K562 (cell line): Measurements from ENCODE around the gene MEA1. TPM values are rescaled to one million over a fixed set of nuclear protein-coding genes. Genes with fewer than 3 reads are reported as not detected.

Experiments used
- BRD4 ChIP-seq: fragments of 200-600 bp; sonication (generic); IDR thresholded peaks from 2 replicates; pipeline ENCODE4 v1.6.1; 2017; ENCODE audit warnings: inconsistent platforms
- CXXC5 ChIP-seq: fragments of 250-450 bp; sonication (Bioruptor Pico); IDR thresholded peaks from 2 replicates; pipeline ENCODE4 v1.8.0; 2022; ENCODE audit warnings: inconsistent platforms, mild to moderate bottlenecking, moderate library complexity
- DMBX1 ChIP-seq: fragments of 250-450 bp; sonication (Bioruptor Pico); IDR thresholded peaks from 2 replicates; pipeline ENCODE4 v1.8.0; 2022; ENCODE audit warnings: inconsistent platforms, mild to moderate bottlenecking, moderate library complexity, borderline replicate concordance
- HMGN3 ChIP-seq: IDR thresholded peaks from 2 replicates; pipeline ENCODE4 v1.6.1; 2011; ENCODE audit warnings: borderline replicate concordance, low read depth, mild to moderate bottlenecking, mixed read lengths, low read length; ENCODE audit not compliant: insufficient read length; ENCODE audit errors: extremely low read depth
- ZFPM2 ChIP-seq: fragments of 250-450 bp; sonication (Bioruptor Pico); IDR thresholded peaks from 2 replicates; pipeline ENCODE4 v1.5.1; 2022; ENCODE audit warnings: mild to moderate bottlenecking
- polyA plus RNA-seq, 8 experiments: library from polyadenylated mRNA; depleted of rRNA in 4 of 8; stranded (reverse) in 5 of 8; unstranded in 3 of 8; fragments of >200 nt; fragmentation: Nextera tagmentation in 2 of 8; fragmentation: Illumina TruSeq in 1 of 8; extraction: Ambion mirVana in 2 of 8; extraction: Trizol in 1 of 8; gene quantifications; 2 replicates each; pipeline versions ENCODE4 v1.2.1 to v1.2.3, GENCODE V29; 2011 to 2014; ENCODE audit warnings: inconsistent platforms in 1 of 8, missing spikeins in 1 of 8
- total RNA-seq, 7 experiments: library from RNA; depleted of rRNA in 6 of 7; stranded (reverse); fragments of >200 nt in 6 of 7; fragmentation: Illumina TruSeq in 2 of 7; extraction: Trizol in 2 of 7; gene quantifications; 2 replicates each; pipeline versions ENCODE4 v1.2.1 to v1.2.3, GENCODE V29; 2011 to 2021; ENCODE audit warnings: low replicate concordance in 1 of 7
- TF ChIP-seq, protein P1 (sequence below): sonication (generic); formaldehyde crosslinking; IDR thresholded peaks from 2 replicates; pipeline ENCODE4 v1.8.0; 2022; ENCODE audit warnings: missing genetic modification reagents, mild to moderate bottlenecking, borderline replicate concordance
- TF ChIP-seq, protein P2 (sequence below): fragments of 250-450 bp; sonication (Bioruptor Pico); IDR thresholded peaks from 2 replicates; pipeline ENCODE4 v1.8.0; 2021; ENCODE audit warnings: moderate library complexity, mild to moderate bottlenecking, inconsistent platforms
- TF ChIP-seq, protein P3 (sequence below), 3 experiments: fragments of 200-800 bp in 1 of 3; fragments of 250-450 bp in 1 of 3; fragments of 450-650 bp in 1 of 3; sonication (Bioruptor Pico) in 1 of 3; sonication (Bioruptor generic) in 1 of 3; formaldehyde crosslinking in 1 of 3; IDR thresholded peaks; 2 replicates each; pipeline versions ENCODE4 v1.6.1 to v1.8.0; 2016 to 2022; ENCODE audit warnings: mild to moderate bottlenecking in 2 of 3, missing genetic modification characterization in 2 of 3, missing compliant biosample characterization in 1 of 3, moderate library complexity in 1 of 3
- TF ChIP-seq, protein P4 (sequence below): fragments of 200-400 bp; formaldehyde crosslinking; IDR thresholded peaks from 2 replicates; pipeline ENCODE4 v1.6.1; 2017; ENCODE audit warnings: mild to moderate bottlenecking, low read depth, low read length, moderate library complexity
- TF ChIP-seq, protein P5 (sequence below): fragments of 250-450 bp; sonication (Bioruptor Pico); IDR thresholded peaks from 2 replicates; pipeline ENCODE4 v1.5.1; 2021; ENCODE audit warnings: mild to moderate bottlenecking
- TF ChIP-seq, protein P6 (sequence below): conservative IDR thresholded peaks from 2 replicates; pipeline ENCODE4 v1.6.1; 2011; ENCODE audit warnings: low read depth, mild to moderate bottlenecking, low read length; ENCODE audit not compliant: control insufficient read depth

The MEA1 gene
- total and polyA plus RNA-seq, 9 of the 15 experiments (the other 6 are each of a cell fraction or from before 2014, with no cell fraction given) = 86.8 to 210 (median 152) TPM

DNA sequence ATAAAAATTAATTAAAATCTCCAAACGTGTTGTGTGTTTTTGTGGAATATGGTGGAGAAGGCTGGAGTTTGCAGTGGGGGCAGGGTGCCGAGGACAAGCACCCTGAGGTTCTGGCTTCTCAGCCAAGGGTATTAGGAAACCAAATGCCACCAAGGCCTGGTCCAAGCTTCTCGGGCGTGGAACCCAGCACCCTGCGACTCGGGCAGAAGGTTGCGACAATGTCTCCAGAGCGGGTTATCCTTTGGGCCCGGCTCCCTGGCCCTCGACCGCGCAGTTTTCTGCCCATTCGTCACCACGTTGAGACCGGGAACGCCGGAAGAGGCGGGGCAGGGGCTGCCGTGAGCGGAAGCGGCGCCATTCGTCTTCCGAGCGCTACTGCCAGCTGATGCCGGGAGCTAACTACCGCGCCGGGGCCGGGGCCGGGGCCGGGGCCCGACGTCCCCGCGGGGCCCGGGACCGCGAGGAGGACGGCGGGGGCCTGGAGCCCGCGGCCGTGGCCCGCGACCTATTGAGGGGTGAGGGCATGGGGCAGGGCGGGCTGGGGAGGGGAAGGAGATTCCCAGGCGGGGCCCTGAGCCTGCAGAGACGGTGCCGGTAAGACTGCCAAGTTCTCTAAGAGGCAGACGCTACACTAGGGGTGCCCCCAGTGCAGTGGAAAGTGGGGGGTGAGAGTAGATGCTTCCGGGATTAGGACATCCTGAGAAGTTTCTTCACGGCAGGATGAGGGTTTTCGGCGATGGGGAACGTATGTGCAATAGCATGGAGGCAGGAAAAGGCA is 7.7 kb upstream of the MEA1 start, which contains the start of gene RRP36 (continued):
- TF ChIP-seq, protein P1, sequence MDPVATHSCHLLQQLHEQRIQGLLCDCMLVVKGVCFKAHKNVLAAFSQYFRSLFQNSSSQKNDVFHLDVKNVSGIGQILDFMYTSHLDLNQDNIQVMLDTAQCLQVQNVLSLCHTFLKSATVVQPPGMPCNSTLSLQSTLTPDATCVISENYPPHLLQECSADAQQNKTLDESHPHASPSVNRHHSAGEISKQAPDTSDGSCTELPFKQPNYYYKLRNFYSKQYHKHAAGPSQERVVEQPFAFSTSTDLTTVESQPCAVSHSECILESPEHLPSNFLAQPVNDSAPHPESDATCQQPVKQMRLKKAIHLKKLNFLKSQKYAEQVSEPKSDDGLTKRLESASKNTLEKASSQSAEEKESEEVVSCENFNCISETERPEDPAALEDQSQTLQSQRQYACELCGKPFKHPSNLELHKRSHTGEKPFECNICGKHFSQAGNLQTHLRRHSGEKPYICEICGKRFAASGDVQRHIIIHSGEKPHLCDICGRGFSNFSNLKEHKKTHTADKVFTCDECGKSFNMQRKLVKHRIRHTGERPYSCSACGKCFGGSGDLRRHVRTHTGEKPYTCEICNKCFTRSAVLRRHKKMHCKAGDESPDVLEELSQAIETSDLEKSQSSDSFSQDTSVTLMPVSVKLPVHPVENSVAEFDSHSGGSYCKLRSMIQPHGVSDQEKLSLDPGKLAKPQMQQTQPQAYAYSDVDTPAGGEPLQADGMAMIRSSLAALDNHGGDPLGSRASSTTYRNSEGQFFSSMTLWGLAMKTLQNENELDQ (CRISPR knock-in tag) = peak; percentile 67; the same call in 1 of the 2 replicates
- TF ChIP-seq, protein P2, sequence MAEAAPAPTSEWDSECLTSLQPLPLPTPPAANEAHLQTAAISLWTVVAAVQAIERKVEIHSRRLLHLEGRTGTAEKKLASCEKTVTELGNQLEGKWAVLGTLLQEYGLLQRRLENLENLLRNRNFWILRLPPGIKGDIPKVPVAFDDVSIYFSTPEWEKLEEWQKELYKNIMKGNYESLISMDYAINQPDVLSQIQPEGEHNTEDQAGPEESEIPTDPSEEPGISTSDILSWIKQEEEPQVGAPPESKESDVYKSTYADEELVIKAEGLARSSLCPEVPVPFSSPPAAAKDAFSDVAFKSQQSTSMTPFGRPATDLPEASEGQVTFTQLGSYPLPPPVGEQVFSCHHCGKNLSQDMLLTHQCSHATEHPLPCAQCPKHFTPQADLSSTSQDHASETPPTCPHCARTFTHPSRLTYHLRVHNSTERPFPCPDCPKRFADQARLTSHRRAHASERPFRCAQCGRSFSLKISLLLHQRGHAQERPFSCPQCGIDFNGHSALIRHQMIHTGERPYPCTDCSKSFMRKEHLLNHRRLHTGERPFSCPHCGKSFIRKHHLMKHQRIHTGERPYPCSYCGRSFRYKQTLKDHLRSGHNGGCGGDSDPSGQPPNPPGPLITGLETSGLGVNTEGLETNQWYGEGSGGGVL = no peak
- TF ChIP-seq ZFPM2 (CRISPR knock-in tag) = peak; percentile 79; the same call in 1 of the 2 replicates
- TF ChIP-seq, protein P3, sequence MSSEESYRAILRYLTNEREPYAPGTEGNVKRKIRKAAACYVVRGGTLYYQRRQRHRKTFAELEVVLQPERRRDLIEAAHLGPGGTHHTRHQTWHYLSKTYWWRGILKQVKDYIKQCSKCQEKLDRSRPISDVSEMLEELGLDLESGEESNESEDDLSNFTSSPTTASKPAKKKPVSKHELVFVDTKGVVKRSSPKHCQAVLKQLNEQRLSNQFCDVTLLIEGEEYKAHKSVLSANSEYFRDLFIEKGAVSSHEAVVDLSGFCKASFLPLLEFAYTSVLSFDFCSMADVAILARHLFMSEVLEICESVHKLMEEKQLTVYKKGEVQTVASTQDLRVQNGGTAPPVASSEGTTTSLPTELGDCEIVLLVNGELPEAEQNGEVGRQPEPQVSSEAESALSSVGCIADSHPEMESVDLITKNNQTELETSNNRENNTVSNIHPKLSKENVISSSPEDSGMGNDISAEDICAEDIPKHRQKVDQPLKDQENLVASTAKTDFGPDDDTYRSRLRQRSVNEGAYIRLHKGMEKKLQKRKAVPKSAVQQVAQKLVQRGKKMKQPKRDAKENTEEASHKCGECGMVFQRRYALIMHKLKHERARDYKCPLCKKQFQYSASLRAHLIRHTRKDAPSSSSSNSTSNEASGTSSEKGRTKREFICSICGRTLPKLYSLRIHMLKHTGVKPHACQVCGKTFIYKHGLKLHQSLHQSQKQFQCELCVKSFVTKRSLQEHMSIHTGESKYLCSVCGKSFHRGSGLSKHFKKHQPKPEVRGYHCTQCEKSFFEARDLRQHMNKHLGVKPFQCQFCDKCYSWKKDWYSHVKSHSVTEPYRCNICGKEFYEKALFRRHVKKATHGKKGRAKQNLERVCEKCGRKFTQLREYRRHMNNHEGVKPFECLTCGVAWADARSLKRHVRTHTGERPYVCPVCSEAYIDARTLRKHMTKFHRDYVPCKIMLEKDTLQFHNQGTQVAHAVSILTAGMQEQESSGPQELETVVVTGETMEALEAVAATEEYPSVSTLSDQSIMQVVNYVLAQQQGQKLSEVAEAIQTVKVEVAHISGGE (CRISPR knock-in tag; IDR thresholded peaks at IDR 0.05) = peak in 1 of 3 experiments; percentile 75; a peak in 2 of 6 replicates
- peak; percentile 83 for TF ChIP-seq HMGN3
- TF ChIP-seq, protein P4, sequence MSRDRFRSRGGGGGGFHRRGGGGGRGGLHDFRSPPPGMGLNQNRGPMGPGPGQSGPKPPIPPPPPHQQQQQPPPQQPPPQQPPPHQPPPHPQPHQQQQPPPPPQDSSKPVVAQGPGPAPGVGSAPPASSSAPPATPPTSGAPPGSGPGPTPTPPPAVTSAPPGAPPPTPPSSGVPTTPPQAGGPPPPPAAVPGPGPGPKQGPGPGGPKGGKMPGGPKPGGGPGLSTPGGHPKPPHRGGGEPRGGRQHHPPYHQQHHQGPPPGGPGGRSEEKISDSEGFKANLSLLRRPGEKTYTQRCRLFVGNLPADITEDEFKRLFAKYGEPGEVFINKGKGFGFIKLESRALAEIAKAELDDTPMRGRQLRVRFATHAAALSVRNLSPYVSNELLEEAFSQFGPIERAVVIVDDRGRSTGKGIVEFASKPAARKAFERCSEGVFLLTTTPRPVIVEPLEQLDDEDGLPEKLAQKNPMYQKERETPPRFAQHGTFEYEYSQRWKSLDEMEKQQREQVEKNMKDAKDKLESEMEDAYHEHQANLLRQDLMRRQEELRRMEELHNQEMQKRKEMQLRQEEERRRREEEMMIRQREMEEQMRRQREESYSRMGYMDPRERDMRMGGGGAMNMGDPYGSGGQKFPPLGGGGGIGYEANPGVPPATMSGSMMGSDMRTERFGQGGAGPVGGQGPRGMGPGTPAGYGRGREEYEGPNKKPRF = no peak
- peak; percentile 71 for TF ChIP-seq CXXC5 (CRISPR knock-in tag)
- TF ChIP-seq BRD4 = 0 out of 2 replicates have a peak, but pooled peaks have one; percentile 72
- TF ChIP-seq, protein P5, sequence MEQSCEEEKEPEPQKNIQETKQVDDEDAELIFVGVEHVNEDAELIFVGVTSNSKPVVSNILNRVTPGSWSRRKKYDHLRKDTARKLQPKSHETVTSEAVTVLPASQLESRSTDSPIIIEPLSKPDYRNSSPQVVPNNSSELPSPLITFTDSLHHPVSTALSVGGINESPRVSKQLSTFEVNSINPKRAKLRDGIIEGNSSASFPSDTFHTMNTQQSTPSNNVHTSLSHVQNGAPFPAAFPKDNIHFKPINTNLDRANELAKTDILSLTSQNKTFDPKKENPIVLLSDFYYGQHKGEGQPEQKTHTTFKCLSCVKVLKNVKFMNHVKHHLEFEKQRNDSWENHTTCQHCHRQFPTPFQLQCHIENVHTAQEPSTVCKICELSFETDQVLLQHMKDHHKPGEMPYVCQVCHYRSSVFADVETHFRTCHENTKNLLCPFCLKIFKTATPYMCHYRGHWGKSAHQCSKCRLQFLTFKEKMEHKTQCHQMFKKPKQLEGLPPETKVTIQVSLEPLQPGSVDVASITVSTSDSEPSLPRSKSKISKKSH = 0 out of 2 replicates have a peak, but pooled peaks have one; percentile 22
- TF ChIP-seq, protein P6, sequence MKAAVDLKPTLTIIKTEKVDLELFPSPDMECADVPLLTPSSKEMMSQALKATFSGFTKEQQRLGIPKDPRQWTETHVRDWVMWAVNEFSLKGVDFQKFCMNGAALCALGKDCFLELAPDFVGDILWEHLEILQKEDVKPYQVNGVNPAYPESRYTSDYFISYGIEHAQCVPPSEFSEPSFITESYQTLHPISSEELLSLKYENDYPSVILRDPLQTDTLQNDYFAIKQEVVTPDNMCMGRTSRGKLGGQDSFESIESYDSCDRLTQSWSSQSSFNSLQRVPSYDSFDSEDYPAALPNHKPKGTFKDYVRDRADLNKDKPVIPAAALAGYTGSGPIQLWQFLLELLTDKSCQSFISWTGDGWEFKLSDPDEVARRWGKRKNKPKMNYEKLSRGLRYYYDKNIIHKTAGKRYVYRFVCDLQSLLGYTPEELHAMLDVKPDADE = no peak; the same call in 1 of the 2 replicates
- TF ChIP-seq DMBX1 = peak; percentile 58; the same call in 1 of the 2 replicates
